ENCODE data around the gene LMF1. TPM values are rescaled to one million over a fixed set of nuclear protein-coding genes. Genes with fewer than 3 reads are reported as not detected.

The LMF1 gene
- total RNA-seq, 4 donors from 2014 or later: 7.7 to 15.8 (median 10.2) TPM

- no peaks in the 10 kb centered on the region for H3K36me3 ChIP-seq
- DNase-seq (no peak), ATAC-seq (no peak)
- intact Hi-C loops (cut with DNase I; ENCODE audit: low total_unique reads): no loop called here
- H3K9me3 ChIP-seq: peaks cover 0 to 14% (median 0%) of the 10 kb centered on the region in 3 donors
- no peak overlapping the region for H3K4me3 ChIP-seq
- no peak overlapping the region for H3K27ac ChIP-seq
- H3K27me3 ChIP-seq: peaks cover 31 to 50% (median 45%) of the 10 kb centered on the region in 3 donors
- no peaks in the 10 kb centered on the region for H3K4me1 ChIP-seq
- TF ChIP-seq POLR2A (IDR thresholded peaks at IDR 0.05) (no peak), CTCF (IDR thresholded peaks at IDR 0.05 in 4 of 5, conservative IDR thresholded peaks at IDR 0.05 in 1 of 5) (no peak)
- in situ Hi-C loops (cut with MboI; ENCODE audit: low sequenced_read_pairs in 4 of 4): no loop called here
These were observed 25.9 kb upstream of the LMF1 start for GRCh38 chr16:996681-997080.

GRCh38 chr16:995783-996182 is 25.0 kb upstream of the LMF1 start:
- ATAC-seq (no peak), DNase-seq (no peak)
- intact Hi-C loops (cut with DNase I; ENCODE audit: low total_unique reads) (no loop called here), in situ Hi-C loops (cut with MboI; ENCODE audit: low sequenced_read_pairs in 4 of 4) (no loop called here)
- H3K36me3 ChIP-seq: no peaks in the 10 kb centered on the region
- peaks cover 0 to 14% (median 0%) of the 10 kb centered on the region in 3 donors for H3K9me3 ChIP-seq
- H3K27me3 ChIP-seq: peaks cover 26 to 52% (median 49%) of the 10 kb centered on the region in 3 donors
- H3K4me3 ChIP-seq: no peak overlapping the region
- H3K4me1 ChIP-seq: no peaks in the 10 kb centered on the region
- H3K27ac ChIP-seq: no peak overlapping the region
- no peak for TF ChIP-seq CTCF (IDR thresholded peaks at IDR 0.05 in 4 of 5, conservative IDR thresholded peaks at IDR 0.05 in 1 of 5)
- no peak for TF ChIP-seq POLR2A (IDR thresholded peaks at IDR 0.05)

- peaks cover 0 to 14% (median 0%) of the 10 kb centered on the region in 3 donors for H3K9me3 ChIP-seq
- H3K27ac ChIP-seq: no peak overlapping the region
- TF ChIP-seq POLR2A (IDR thresholded peaks at IDR 0.05): no peak
- TF ChIP-seq CTCF (IDR thresholded peaks at IDR 0.05 in 4 of 5, conservative IDR thresholded peaks at IDR 0.05 in 1 of 5): no peak
- intact Hi-C loops (cut with DNase I; ENCODE audit: low total_unique reads): no loop called here
- H3K27me3 ChIP-seq: peaks cover 32 to 51% (median 50%) of the 10 kb centered on the region in 3 donors
- no peaks in the 10 kb centered on the region for H3K4me1 ChIP-seq
- ATAC-seq (no peak), DNase-seq (no peak)
- in situ Hi-C loops (cut with MboI; ENCODE audit: low sequenced_read_pairs in 4 of 4): no loop called here
- H3K36me3 ChIP-seq: no peaks in the 10 kb centered on the region
- H3K4me3 ChIP-seq: no peak overlapping the region
These were observed 24.3 kb upstream of the LMF1 start for GRCh38 chr16:995087-995486.

- DNase-seq: no peak
- Histone ChIP-seq H3K9me3 (peaks cover 0 to 14% (median 0%) of the 10 kb centered on the region in 3 donors), H3K36me3 (no peaks in the 10 kb centered on the region), H3K27me3 (peaks cover 41 to 54% (median 50%) of the 10 kb centered on the region in 3 donors), H3K27ac (no peak overlapping the region), H3K4me3 (no peak overlapping the region), H3K4me1 (no peaks in the 10 kb centered on the region)
- in situ Hi-C loops (cut with MboI; ENCODE audit: low sequenced_read_pairs in 4 of 4) (no loop called here), intact Hi-C loops (cut with DNase I; ENCODE audit: low total_unique reads) (no loop called here)
- no peak for TF ChIP-seq POLR2A (IDR thresholded peaks at IDR 0.05)
- no peak for TF ChIP-seq CTCF (IDR thresholded peaks at IDR 0.05 in 4 of 5, conservative IDR thresholded peaks at IDR 0.05 in 1 of 5)
- ATAC-seq: no peak
These were observed 22.9 kb upstream of the LMF1 start for GRCh38 chr16:993731-994130.

- intact Hi-C loops (cut with DNase I; ENCODE audit: low total_unique reads): no loop called here
- peaks cover 0 to 14% (median 0%) of the 10 kb centered on the region in 3 donors for H3K9me3 ChIP-seq
- no peaks in the 10 kb centered on the region for H3K4me1 ChIP-seq
- no peak for DNase-seq
- H3K27me3 ChIP-seq: peaks cover 44 to 70% (median 51%) of the 10 kb centered on the region in 3 donors
- TF ChIP-seq CTCF (IDR thresholded peaks at IDR 0.05 in 4 of 5, conservative IDR thresholded peaks at IDR 0.05 in 1 of 5) (no peak), POLR2A (IDR thresholded peaks at IDR 0.05) (no peak)
- H3K4me3 ChIP-seq: no peak overlapping the region
- ATAC-seq: no peak
- H3K27ac ChIP-seq: no peak overlapping the region
- H3K36me3 ChIP-seq: no peaks in the 10 kb centered on the region
- in situ Hi-C loops (cut with MboI; ENCODE audit: low sequenced_read_pairs in 4 of 4): no loop called here
These were observed 21.0 kb upstream of the LMF1 start for GRCh38 chr16:991773-992172.
